Subcutaneous adipose tissue (tissue), 4 donors: Measurements from ENCODE around the gene MOB3B. TPM values are rescaled to one million over a fixed set of nuclear protein-coding genes. Genes with fewer than 3 reads are reported as not detected.

Source experiments
- CTCF ChIP-seq: fragments of 450-650 bp; IDR thresholded peaks from one replicate; pipeline ENCODE4 v1.5.1; 2016; ENCODE audit warnings: low read depth, mild to moderate bottlenecking, control low read depth, antibody characterized with exemption, moderate library complexity
- total RNA-seq, 4 donors: library from RNA; depleted of rRNA; stranded (reverse); fragments of >200 nt; gene quantifications; one replicate each; pipeline ENCODE4 v1.1.0, GENCODE V29; 2016

Gene MOB3B
- total RNA-seq, 4 donors from 2014 or later: 11.9 to 13.4 (median 12.6) TPM

- no peak for TF ChIP-seq CTCF
Observed at GRCh38 chr9:27304521-27304920, 225.1 kb downstream of the MOB3B start.

- no peak for TF ChIP-seq CTCF
Observed at GRCh38 chr9:27303219-27303618, 226.4 kb downstream of the MOB3B start.

DNA sequence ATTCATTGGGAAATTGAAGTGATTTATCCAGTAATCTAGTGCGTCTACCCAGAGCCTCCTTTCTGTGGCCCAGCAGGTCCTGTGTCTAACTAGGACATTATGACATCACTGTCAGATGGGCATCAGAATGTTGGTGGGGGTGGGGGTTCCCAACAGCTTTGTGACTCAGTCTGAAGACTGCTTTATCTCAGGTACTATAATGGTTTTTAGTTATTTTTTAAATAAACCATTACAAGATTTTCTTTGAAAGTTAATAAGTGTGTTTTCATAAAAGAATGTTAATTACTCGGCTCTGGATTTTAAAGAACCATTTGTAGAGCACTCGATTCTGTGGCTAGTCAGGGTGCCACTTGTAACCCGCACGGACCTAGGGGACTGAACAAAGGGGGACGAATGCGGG, 232.6 kb downstream of the MOB3B start, which contains the start of gene EQTN:
EQTN (minus strand) TSS at position 101 of the 400 bp plus-strand sequence; CDS start at position 6, 95 bp downstream.
- TF ChIP-seq CTCF: no peak

DNA sequence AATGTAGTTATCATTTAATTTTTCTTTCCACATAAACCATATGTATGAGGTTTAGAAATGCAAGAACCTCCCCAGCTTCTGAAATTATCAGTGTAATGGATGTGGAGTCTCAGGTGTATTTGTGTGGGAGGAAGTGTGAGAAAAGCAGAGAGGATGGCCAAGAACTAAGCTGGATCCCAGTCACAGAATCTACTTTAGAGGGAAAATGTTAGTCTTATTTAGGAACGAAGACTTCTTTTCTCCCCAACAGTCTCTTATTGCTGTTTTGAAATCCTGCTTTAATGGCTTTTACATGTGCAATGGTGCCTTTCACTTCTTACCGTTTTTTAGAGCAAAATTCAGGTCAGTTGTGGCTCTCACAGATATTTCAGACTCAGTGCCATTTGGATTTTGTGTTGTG, 235.6 kb downstream of the MOB3B start:
- TF ChIP-seq CTCF: no peak

GRCh38 chr9:27292659-27293405, 236.8 kb downstream of the MOB3B start:
- no peak for TF ChIP-seq CTCF

- TF ChIP-seq CTCF: no peak
Observed at GRCh38 chr9:27291292-27291691, 238.3 kb downstream of the MOB3B start.

DNA sequence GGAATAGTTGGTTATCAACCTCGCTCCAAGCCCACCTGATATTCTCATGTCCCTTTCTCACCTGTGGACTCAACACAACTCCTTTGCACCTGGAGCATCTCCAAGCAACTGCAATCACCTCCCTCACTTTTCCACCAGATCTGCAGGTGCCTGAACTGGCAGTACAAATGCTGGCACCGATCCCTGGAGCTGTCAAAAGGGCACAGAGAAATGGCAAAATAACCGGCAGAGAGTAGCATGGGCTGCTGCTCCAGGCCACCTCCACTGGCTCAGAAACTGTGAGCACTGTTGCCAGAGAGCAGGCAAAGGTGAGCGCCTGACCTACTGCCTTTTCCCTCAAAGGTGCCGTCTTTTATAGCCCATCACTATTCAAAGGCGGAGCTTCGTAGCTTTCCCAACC, 247.3 kb downstream of the MOB3B start:
- TF ChIP-seq CTCF: no peak
